HCT116 (cell line): ENCODE data around the gene TK1. TPM values are rescaled to one million over a fixed set of nuclear protein-coding genes. Genes with fewer than 3 reads are reported as not detected.

ENCODE experiments used
- ATAC-seq: fragments of 200-7000 bp; cut with Tn5 transposase; 2 replicates; pipeline ENCODE4 v1.9.1; 2020; ENCODE audit warnings: mild to moderate bottlenecking, moderate library complexity
- BruUV-seq: library from RNA; stranded (reverse); fragments of 400-500 nt; replicated peaks from 2 replicates; lab custom pipeline; 2021; lab: Mats Ljungman, UMichigan
- CTCF ChIA-PET: fragments of 300-600 bp; sonication (Branson Sonifier 250); formaldehyde crosslinking; loops from one replicate; lab custom pipeline; 2021; ENCODE audit warnings: antibody characterized with exemption; lab: Charles Lee
- POLR2A ChIA-PET: fragments of 300-600, 350-600 bp; sonication (Branson Sonifier 250); formaldehyde crosslinking; loops from one replicate; lab custom pipeline; 2021; ENCODE audit warnings: antibody characterized with exemption; lab: Charles Lee
- RAD21 ChIA-PET, 2 experiments: fragments of 300-600 bp; sonication (Branson Sonifier 250); formaldehyde crosslinking; loops; one replicate each; lab custom pipeline; 2023; ENCODE audit warnings: low total read pairs in 2 of 2; ENCODE audit not compliant: uncharacterized antibody in 2 of 2, unreplicated experiment in 2 of 2, low non-redundant PET in 1 of 2; lab: Charles Lee
- DNase-seq: peaks from one replicate; pipeline ENCODE4 v3.0.0-alpha.2; 2010; ENCODE audit warnings: low read depth, low spot score
- H2AFZ ChIP-seq: fragments of 200-600 bp; shearing (Covaris generic), sonication (generic); 2 replicates; pipeline ENCODE4 v1.6.1; 2017; ENCODE audit warnings: low read depth, mixed run types, mixed read lengths, antibody characterized with exemption, low read length; ENCODE audit not compliant: poor library complexity, severe bottlenecking
- H3K27ac ChIP-seq: 2 replicates; pipeline ENCODE4 v1.5.1; 2012; ENCODE audit warnings: low read depth, low read length
- H3K27me3 ChIP-seq: fragments of 200-600 bp; sonication (generic); 2 replicates; pipeline ENCODE4 v1.6.1; 2016; ENCODE audit warnings: mixed run types, low read length, mixed read lengths; ENCODE audit not compliant: insufficient read depth
- H3K36me3 ChIP-seq, 2 experiments: fragments of 200-500 bp in 1 of 2; fragments of 200-600 bp in 1 of 2; sonication (Bioruptor generic) in 1 of 2; sonication (generic) in 1 of 2; 2 replicates each; pipeline versions ENCODE4 v1.5.1 to v1.6.1; 2014 to 2016; ENCODE audit warnings: low read length in 2 of 2, inconsistent platforms in 1 of 2, mixed read lengths in 1 of 2, mixed run types in 1 of 2; ENCODE audit not compliant: insufficient read depth in 2 of 2, control insufficient read depth in 1 of 2
- H3K4me1 ChIP-seq, 2 experiments: fragments of 200-600 bp in 1 of 2; sonication (generic) in 1 of 2; 2 replicates each; pipeline versions ENCODE4 v1.5.1 to v1.6.1; 2012 to 2017; ENCODE audit warnings: low read length in 2 of 2, inconsistent platforms in 1 of 2, mild to moderate bottlenecking in 1 of 2, mixed read lengths in 1 of 2, mixed run types in 1 of 2, moderate library complexity in 1 of 2; ENCODE audit not compliant: insufficient read depth in 2 of 2, control insufficient read depth in 1 of 2
- H3K4me2 ChIP-seq: fragments of 200-600 bp; sonication (generic); 2 replicates; pipeline ENCODE4 v1.6.1; 2017; ENCODE audit warnings: mixed run types, low read length, mixed read lengths
- H3K4me3 ChIP-seq, 2 experiments: fragments of 200-600 bp in 1 of 2; sonication (generic) in 1 of 2; replicated peaks in 1 of 2; 2 replicates each; pipeline ENCODE4 v1.5.1; 2011 to 2016; ENCODE audit warnings: low read length in 2 of 2, control low read depth in 1 of 2, low read depth in 1 of 2, mild to moderate bottlenecking in 1 of 2, mixed read lengths in 1 of 2, mixed run types in 1 of 2
- H3K79me2 ChIP-seq: fragments of 200-600 bp; sonication (generic); 2 replicates; pipeline ENCODE4 v1.6.1; 2017; ENCODE audit warnings: mild to moderate bottlenecking, mixed run types, low read length, moderate library complexity, mixed read lengths; ENCODE audit not compliant: insufficient read depth
- H3K9ac ChIP-seq: fragments of 200-600 bp; sonication (generic); 2 replicates; pipeline ENCODE4 v1.6.1; 2016; ENCODE audit warnings: low read length, mixed read lengths
- H3K9me2 ChIP-seq: fragments of 200-600 bp; sonication (generic), shearing (Covaris generic); 2 replicates; pipeline ENCODE4 v1.6.1; 2017; ENCODE audit warnings: mixed run types, mild to moderate bottlenecking, moderate library complexity; ENCODE audit not compliant: insufficient read depth
- H3K9me3 ChIP-seq, 2 experiments: fragments of 200-500 bp in 1 of 2; fragments of 200-600 bp in 1 of 2; sonication (Bioruptor generic) in 1 of 2; sonication (generic) in 1 of 2; 2 replicates each; pipeline ENCODE4 v1.6.1; 2014 to 2017; ENCODE audit warnings: low read length in 2 of 2, mixed read lengths in 2 of 2, inconsistent platforms in 1 of 2, low read depth in 1 of 2, mild to moderate bottlenecking in 1 of 2, mixed run types in 1 of 2, moderate library complexity in 1 of 2; ENCODE audit not compliant: control insufficient read depth in 1 of 2, insufficient read depth in 1 of 2
- H4K20me1 ChIP-seq: fragments of 200-600 bp; sonication (generic), shearing (Covaris generic); 2 replicates; pipeline ENCODE4 v1.6.1; 2017; ENCODE audit warnings: mixed run types, mild to moderate bottlenecking, moderate library complexity; ENCODE audit not compliant: insufficient read depth
- CBX3 ChIP-seq: IDR thresholded peaks from 2 replicates; pipeline ENCODE4 v1.6.1; 2012; ENCODE audit warnings: low read depth
- EGR1 ChIP-seq: IDR thresholded peaks from 2 replicates; pipeline ENCODE4 v1.6.1; 2012; ENCODE audit warnings: low read depth
- ELF1 ChIP-seq: IDR thresholded peaks from 2 replicates; pipeline ENCODE4 v1.6.1; 2012; ENCODE audit warnings: low read depth, borderline replicate concordance
- EZH2 ChIP-seq: fragments of 200-600 bp; sonication (generic); IDR thresholded peaks from 2 replicates; pipeline ENCODE4 v1.6.1; 2017; ENCODE audit warnings: antibody characterized with exemption, mixed run types
- EZH2phosphoT487 ChIP-seq: fragments of 200-600 bp; IDR thresholded peaks from 2 replicates; pipeline ENCODE4 v1.6.1; 2018; ENCODE audit warnings: antibody characterized with exemption, borderline replicate concordance
- FOSL1 ChIP-seq: IDR thresholded peaks from 2 replicates; pipeline ENCODE4 v1.6.1; 2012; ENCODE audit warnings: low read depth
- JUND ChIP-seq: IDR thresholded peaks from 2 replicates; pipeline ENCODE4 v1.6.1; 2012
- POLR2AphosphoS5 ChIP-seq: IDR thresholded peaks from 2 replicates; pipeline ENCODE4 v1.6.1; 2011; ENCODE audit warnings: mild to moderate bottlenecking, low read depth, low read length, moderate library complexity
- RAD21 ChIP-seq: IDR thresholded peaks from 2 replicates; pipeline ENCODE4 v1.6.1; 2012; ENCODE audit warnings: low read depth, mild to moderate bottlenecking
- SP1 ChIP-seq: IDR thresholded peaks from 2 replicates; pipeline ENCODE4 v1.6.1; 2012; ENCODE audit warnings: low read depth
- TCF7L2 ChIP-seq: IDR thresholded peaks from 2 replicates; pipeline ENCODE4 v1.7.0; 2011; ENCODE audit warnings: borderline replicate concordance, inconsistent platforms; ENCODE audit not compliant: insufficient read depth, insufficient read length; ENCODE audit errors: extremely low read depth
- YY1 ChIP-seq: IDR thresholded peaks from 2 replicates; pipeline ENCODE4 v1.6.1; 2011; ENCODE audit warnings: low read length, low read depth, moderate library complexity, mild to moderate bottlenecking; ENCODE audit not compliant: insufficient replicate concordance; ENCODE audit errors: extremely low read depth
- ZFX ChIP-seq: fragments of 450-650 bp; IDR thresholded peaks from 2 replicates; pipeline ENCODE4 v1.6.1; 2017
- ZNF274 ChIP-seq: fragments of 200-500 bp; sonication (Bioruptor generic); IDR thresholded peaks from 2 replicates; pipeline ENCODE4 v1.6.1; 2014; ENCODE audit warnings: mild to moderate bottlenecking, low read depth, low read length, inconsistent platforms
- intact Hi-C: fragments of 100-400 bp; cut with micrococcal nuclease; formaldehyde crosslinking; loops from 2 replicates; pipeline ENCODE4 v1.10.0; 2022
- total RNA-seq: library from RNA; stranded (reverse); gene quantifications from one replicate; pipeline ENCODE4 v1.2.1, GENCODE V29; 2021; ENCODE audit not compliant: unreplicated experiment
- TF ChIP-seq, protein P1 (sequence below): IDR thresholded peaks from 2 replicates; pipeline ENCODE4 v1.6.1; 2011; ENCODE audit warnings: mild to moderate bottlenecking, low read length, moderate library complexity; ENCODE audit not compliant: insufficient replicate concordance; ENCODE audit errors: extremely low read depth
- TF ChIP-seq, protein P2 (sequence below): IDR thresholded peaks from 2 replicates; pipeline ENCODE4 v1.6.1; 2012; ENCODE audit warnings: low read depth
- TF ChIP-seq, protein P3 (sequence below), 3 experiments: fragments of 200-600 bp in 1 of 3; sonication (generic) in 1 of 3; IDR thresholded peaks in 2 of 3; conservative IDR thresholded peaks in 1 of 3; 2 replicates each; pipeline ENCODE4 v1.5.1; 2012 to 2017; ENCODE audit warnings: low read depth in 2 of 3, low read length in 2 of 3, antibody characterized with exemption in 1 of 3, borderline replicate concordance in 1 of 3, control low read depth in 1 of 3, mild to moderate bottlenecking in 1 of 3, mixed read lengths in 1 of 3, mixed run types in 1 of 3, moderate library complexity in 1 of 3; ENCODE audit not compliant: insufficient read depth in 1 of 3
- TF ChIP-seq, protein P4 (sequence below): IDR thresholded peaks from 2 replicates; pipeline ENCODE4 v1.6.1; 2012

Gene TK1
- total RNA-seq, 1 experiment from 2014 or later = 315 TPM

DNA sequence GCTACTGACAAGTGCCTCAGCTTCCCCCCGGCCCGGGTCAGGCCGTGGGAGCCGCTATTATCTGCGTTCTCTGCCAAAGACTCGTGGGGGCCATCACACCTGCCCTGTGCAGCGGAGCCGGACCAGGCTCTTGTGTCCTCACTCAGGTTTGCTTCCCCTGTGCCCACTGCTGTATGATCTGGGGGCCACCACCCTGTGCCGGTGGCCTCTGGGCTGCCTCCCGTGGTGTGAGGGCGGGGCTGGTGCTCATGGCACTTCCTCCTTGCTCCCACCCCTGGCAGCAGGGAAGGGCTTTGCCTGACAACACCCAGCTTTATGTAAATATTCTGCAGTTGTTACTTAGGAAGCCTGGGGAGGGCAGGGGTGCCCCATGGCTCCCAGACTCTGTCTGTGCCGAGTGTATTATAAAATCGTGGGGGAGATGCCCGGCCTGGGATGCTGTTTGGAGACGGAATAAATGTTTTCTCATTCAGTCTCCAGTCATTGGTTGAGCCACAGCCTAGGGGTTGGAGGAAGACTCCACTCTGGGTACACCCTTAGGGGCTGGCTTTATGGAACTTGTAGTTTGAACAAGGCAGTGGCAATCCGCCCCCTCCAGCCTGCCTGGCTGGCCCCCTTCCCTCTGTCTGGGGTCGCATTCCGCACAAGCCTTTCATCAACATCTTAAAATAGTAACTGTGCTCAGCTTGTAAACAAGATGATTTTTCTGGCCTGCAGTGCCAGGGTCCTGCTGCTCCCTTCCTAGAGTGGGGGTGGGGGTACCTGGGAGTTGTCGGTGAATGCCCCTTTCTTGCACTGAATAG is 14.4 kb downstream of the TK1 start:
- BruUV-seq = no TSS peak
- ATAC-seq = 0 out of 2 replicates have a peak, but pooled peaks have one; percentile 3
- Histone ChIP-seq H2AFZ (no peak overlapping the region), H3K9me3 (no peaks in the 10 kb centered on the region), H3K4me3 (no peak overlapping the region), H3K9me2 (no peaks in the 10 kb centered on the region), H3K36me3 (peaks cover 25 to 49% of the 10 kb centered on the region in 2 experiments), H3K27me3 (no peaks in the 10 kb centered on the region), H3K79me2 (peaks cover 30% of the 10 kb centered on the region), H3K4me2 (peak overlapping the region; percentile 6; the same call in 1 of the 2 replicates), H3K4me1 (peaks cover 22 to 53% of the 10 kb centered on the region in 2 experiments; a peak in 3 of 4 replicates), H3K9ac (no peak overlapping the region; the same call in 1 of the 2 replicates), H3K27ac (peak overlapping the region; percentile 10; the same call in 1 of the 2 replicates), H4K20me1 (peaks cover 5% of the 10 kb centered on the region; the same call in 1 of the 2 replicates)
- CTCF ChIA-PET = no interaction called here
- POLR2A ChIA-PET = interaction anchor here (0.7 to 5.1 kb wide), 2 partner anchors 14 to 21 kb away, joined by 3 to 44 read pairs; partner anchors contain the start of genes AFMID and TK1
- intact Hi-C loops = no loop called here
- RAD21 ChIA-PET = no interaction called here
- no peak for DNase-seq
- TF ChIP-seq EZH2 (no peak), ELF1 (no peak), POLR2AphosphoS5 (no peak; the same call in none of the 2 replicates), EZH2phosphoT487 (no peak), RAD21 (no peak), JUND (no peak), FOSL1 (no peak), EGR1 (no peak), ZNF274 (no peak), CBX3 (no peak), TCF7L2 (no peak), YY1 (no peak), ZFX (no peak), SP1 (no peak)
- TF ChIP-seq, protein P1, sequence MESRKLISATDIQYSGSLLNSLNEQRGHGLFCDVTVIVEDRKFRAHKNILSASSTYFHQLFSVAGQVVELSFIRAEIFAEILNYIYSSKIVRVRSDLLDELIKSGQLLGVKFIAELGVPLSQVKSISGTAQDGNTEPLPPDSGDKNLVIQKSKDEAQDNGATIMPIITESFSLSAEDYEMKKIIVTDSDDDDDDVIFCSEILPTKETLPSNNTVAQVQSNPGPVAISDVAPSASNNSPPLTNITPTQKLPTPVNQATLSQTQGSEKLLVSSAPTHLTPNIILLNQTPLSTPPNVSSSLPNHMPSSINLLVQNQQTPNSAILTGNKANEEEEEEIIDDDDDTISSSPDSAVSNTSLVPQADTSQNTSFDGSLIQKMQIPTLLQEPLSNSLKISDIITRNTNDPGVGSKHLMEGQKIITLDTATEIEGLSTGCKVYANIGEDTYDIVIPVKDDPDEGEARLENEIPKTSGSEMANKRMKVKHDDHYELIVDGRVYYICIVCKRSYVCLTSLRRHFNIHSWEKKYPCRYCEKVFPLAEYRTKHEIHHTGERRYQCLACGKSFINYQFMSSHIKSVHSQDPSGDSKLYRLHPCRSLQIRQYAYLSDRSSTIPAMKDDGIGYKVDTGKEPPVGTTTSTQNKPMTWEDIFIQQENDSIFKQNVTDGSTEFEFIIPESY = no peak
- TF ChIP-seq, protein P2, sequence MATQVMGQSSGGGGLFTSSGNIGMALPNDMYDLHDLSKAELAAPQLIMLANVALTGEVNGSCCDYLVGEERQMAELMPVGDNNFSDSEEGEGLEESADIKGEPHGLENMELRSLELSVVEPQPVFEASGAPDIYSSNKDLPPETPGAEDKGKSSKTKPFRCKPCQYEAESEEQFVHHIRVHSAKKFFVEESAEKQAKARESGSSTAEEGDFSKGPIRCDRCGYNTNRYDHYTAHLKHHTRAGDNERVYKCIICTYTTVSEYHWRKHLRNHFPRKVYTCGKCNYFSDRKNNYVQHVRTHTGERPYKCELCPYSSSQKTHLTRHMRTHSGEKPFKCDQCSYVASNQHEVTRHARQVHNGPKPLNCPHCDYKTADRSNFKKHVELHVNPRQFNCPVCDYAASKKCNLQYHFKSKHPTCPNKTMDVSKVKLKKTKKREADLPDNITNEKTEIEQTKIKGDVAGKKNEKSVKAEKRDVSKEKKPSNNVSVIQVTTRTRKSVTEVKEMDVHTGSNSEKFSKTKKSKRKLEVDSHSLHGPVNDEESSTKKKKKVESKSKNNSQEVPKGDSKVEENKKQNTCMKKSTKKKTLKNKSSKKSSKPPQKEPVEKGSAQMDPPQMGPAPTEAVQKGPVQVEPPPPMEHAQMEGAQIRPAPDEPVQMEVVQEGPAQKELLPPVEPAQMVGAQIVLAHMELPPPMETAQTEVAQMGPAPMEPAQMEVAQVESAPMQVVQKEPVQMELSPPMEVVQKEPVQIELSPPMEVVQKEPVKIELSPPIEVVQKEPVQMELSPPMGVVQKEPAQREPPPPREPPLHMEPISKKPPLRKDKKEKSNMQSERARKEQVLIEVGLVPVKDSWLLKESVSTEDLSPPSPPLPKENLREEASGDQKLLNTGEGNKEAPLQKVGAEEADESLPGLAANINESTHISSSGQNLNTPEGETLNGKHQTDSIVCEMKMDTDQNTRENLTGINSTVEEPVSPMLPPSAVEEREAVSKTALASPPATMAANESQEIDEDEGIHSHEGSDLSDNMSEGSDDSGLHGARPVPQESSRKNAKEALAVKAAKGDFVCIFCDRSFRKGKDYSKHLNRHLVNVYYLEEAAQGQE = no peak
- TF ChIP-seq, protein P3, sequence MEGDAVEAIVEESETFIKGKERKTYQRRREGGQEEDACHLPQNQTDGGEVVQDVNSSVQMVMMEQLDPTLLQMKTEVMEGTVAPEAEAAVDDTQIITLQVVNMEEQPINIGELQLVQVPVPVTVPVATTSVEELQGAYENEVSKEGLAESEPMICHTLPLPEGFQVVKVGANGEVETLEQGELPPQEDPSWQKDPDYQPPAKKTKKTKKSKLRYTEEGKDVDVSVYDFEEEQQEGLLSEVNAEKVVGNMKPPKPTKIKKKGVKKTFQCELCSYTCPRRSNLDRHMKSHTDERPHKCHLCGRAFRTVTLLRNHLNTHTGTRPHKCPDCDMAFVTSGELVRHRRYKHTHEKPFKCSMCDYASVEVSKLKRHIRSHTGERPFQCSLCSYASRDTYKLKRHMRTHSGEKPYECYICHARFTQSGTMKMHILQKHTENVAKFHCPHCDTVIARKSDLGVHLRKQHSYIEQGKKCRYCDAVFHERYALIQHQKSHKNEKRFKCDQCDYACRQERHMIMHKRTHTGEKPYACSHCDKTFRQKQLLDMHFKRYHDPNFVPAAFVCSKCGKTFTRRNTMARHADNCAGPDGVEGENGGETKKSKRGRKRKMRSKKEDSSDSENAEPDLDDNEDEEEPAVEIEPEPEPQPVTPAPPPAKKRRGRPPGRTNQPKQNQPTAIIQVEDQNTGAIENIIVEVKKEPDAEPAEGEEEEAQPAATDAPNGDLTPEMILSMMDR (IDR thresholded peaks at IDR 0.05 in 2 of 3, conservative IDR thresholded peaks at IDR 0.05 in 1 of 3; ENCODE audit: borderline replicate concordance in 1 of 3, insufficient read depth in 1 of 3, low read depth in 2 of 3, low read length in 2 of 3) = no peak
- TF ChIP-seq, protein P4, sequence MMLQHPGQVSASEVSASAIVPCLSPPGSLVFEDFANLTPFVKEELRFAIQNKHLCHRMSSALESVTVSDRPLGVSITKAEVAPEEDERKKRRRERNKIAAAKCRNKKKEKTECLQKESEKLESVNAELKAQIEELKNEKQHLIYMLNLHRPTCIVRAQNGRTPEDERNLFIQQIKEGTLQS = no peak
